Loucy (cell line): ENCODE data around the gene PFDN4.

Experiments used
- EZH2phosphoT487 ChIP-seq: fragments of 200-600 bp; IDR thresholded peaks from 2 replicates; pipeline ENCODE4 v1.6.1; 2018; ENCODE audit warnings: antibody characterized with exemption, mild to moderate bottlenecking, moderate library complexity, borderline replicate concordance
- TF ChIP-seq, protein P1 (sequence below): fragments of 200-600 bp; sonication (generic); conservative IDR thresholded peaks from 2 replicates; pipeline ENCODE4 v1.5.1; 2014; ENCODE audit warnings: mild to moderate bottlenecking, antibody characterized with exemption, low read length

DNA sequence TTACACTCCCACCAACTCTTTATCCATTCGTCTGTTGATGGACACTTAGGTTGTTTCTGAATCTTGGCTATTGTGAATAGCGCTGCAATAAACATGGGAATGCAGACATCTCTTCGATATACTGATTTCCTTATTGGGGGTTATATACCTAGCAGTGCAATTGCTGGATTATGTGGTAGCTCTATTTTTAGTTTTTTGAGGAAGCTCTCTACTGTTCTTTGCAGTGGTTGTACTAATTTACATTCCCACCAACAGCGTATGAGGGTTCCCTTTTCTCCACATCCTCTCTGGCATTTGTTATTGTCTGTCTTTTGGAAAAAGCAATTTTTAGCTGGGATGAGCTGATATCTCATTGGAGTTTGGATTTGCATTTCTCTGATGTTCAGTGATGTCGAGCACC is 4.6 kb upstream of the PFDN4 start:
- TF ChIP-seq, protein P1, sequence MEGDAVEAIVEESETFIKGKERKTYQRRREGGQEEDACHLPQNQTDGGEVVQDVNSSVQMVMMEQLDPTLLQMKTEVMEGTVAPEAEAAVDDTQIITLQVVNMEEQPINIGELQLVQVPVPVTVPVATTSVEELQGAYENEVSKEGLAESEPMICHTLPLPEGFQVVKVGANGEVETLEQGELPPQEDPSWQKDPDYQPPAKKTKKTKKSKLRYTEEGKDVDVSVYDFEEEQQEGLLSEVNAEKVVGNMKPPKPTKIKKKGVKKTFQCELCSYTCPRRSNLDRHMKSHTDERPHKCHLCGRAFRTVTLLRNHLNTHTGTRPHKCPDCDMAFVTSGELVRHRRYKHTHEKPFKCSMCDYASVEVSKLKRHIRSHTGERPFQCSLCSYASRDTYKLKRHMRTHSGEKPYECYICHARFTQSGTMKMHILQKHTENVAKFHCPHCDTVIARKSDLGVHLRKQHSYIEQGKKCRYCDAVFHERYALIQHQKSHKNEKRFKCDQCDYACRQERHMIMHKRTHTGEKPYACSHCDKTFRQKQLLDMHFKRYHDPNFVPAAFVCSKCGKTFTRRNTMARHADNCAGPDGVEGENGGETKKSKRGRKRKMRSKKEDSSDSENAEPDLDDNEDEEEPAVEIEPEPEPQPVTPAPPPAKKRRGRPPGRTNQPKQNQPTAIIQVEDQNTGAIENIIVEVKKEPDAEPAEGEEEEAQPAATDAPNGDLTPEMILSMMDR, result no peak
- TF ChIP-seq EZH2phosphoT487, result no peak
